GM12801 (cell line): ENCODE data around the gene PPP1R13B.

Experiments
- TF ChIP-seq, protein P1 (sequence below): IDR thresholded peaks from one replicate; pipeline ENCODE4 v1.5.1; 2011; ENCODE audit warnings: control low read depth; ENCODE audit not compliant: insufficient read length; ENCODE audit errors: extremely low read depth

The PPP1R13B gene

DNA sequence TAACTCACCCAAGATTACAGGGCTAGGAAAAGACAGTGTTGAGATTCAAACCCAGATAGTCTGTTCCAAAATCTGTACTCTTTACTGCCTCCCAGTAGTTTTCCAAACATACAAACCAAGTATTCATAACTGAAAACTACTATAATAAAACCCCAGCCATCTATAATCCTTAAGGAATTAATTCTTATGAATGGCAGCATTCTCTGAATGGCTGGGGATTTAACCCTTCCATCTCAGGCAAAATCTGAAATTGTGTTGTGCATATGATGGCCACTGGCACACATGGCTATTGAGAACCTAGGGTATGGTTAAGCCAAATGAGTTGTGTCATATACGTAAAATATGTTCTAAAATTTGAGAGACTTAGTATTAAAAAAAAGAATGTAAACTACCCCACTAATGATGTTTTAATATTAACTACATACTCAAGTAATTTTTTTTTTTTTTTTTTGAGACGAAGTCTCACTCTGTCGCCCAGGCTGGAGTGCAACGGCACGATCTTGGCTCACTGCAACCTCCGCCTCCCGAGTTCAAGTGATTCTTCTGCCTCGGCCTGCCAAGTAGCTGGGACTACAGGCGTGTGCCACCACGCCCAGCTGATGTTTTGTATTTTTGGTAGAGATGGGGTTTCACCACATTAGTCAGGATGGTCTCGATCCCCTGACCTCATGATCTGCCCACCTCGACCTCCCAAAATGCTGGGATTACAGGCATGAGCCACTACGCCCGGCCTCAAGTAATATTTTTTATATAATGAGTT lies 16.7 kb downstream of the PPP1R13B start:
- TF ChIP-seq, protein P1, sequence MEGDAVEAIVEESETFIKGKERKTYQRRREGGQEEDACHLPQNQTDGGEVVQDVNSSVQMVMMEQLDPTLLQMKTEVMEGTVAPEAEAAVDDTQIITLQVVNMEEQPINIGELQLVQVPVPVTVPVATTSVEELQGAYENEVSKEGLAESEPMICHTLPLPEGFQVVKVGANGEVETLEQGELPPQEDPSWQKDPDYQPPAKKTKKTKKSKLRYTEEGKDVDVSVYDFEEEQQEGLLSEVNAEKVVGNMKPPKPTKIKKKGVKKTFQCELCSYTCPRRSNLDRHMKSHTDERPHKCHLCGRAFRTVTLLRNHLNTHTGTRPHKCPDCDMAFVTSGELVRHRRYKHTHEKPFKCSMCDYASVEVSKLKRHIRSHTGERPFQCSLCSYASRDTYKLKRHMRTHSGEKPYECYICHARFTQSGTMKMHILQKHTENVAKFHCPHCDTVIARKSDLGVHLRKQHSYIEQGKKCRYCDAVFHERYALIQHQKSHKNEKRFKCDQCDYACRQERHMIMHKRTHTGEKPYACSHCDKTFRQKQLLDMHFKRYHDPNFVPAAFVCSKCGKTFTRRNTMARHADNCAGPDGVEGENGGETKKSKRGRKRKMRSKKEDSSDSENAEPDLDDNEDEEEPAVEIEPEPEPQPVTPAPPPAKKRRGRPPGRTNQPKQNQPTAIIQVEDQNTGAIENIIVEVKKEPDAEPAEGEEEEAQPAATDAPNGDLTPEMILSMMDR: no peak

DNA sequence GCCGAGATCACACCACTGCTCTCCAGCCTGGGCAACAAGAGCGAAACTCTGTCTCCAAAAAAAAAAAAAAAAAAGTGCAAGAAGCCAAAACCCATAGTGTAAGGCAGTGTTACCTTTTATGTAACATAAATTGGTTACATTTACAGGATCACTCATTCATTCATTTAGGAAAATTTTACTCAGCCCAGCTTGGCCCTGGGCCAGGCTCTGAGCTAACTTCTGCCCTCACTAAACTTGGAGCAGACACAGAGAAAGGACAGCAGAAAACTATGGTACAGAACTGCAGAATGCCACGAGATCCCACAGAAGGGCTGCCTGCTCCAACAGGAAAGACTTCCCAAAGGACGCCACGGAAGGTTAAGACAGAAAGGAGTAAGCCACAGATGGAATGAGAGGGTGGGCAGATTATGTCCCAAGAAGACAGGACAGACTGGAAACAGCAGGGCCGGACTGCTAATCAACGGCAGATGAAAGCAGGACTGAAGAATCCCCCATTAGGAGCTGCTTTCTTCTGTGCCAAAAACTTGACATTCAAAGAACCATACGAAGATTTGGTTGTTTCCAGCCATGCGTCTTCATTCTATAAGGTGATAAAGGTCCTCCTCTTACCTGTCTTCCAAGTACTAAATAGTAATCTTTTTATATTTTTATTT lies 18.9 kb downstream of the PPP1R13B start:
- TF ChIP-seq, protein P1: no peak

DNA sequence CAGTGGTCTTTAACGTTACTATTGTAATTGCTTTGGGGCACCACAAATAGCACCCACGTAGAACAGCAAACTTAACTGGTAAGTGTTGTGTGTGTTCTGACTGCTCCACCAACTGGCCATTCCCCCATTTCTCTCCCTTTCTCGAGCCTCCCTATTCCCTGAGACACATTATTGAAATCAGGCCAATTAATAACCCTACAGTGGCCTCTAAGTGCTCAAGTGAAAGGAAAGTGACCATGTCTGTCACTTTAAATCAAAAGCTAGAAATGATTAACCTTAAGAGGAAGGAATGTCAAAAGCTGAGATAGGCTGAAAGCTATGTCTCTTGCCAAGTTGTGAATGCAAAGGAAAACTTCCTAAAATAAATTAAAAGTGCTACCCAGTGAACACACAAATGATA lies 22.3 kb downstream of the PPP1R13B start:
- TF ChIP-seq, protein P1: no peak

DNA sequence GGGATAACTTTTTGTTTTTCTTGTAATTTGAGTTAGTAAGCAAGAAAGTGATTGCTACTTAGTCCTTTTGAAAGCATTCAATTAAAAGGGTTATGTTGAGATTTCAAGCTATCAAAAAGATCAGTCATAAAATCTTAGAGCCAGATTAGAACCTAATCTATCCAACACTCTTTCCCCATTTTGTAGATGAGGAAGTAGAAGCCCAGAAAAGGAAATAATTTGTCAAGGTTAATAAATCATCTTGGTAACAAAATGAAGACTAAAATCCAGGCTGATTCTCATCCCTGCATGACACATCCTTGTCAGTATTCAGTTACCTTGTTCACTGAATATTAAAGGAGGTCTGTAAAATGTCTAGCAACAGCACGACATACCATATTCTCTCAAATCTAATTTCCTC lies 26.5 kb downstream of the PPP1R13B start:
- TF ChIP-seq, protein P1: no peak

DNA sequence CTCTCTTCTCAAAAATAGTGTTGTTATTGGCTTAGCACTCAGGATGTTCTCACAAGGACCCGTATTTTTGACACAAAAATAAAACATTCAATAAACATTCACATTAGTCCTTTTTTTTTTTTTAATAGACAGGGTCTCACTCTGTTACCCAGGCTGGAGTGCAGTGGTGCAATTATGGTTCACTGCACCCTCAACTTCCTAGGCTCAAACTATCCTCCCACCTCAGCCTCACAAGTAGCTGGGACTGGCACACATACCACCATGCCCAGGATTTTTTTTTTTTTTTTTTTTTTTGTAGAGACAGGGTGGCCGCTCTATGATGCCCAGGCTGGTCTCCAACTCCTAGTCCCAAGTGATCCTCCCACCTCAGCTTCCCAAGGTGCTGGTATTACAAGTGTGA lies 27.0 kb downstream of the PPP1R13B start:
- TF ChIP-seq, protein P1: no peak

DNA sequence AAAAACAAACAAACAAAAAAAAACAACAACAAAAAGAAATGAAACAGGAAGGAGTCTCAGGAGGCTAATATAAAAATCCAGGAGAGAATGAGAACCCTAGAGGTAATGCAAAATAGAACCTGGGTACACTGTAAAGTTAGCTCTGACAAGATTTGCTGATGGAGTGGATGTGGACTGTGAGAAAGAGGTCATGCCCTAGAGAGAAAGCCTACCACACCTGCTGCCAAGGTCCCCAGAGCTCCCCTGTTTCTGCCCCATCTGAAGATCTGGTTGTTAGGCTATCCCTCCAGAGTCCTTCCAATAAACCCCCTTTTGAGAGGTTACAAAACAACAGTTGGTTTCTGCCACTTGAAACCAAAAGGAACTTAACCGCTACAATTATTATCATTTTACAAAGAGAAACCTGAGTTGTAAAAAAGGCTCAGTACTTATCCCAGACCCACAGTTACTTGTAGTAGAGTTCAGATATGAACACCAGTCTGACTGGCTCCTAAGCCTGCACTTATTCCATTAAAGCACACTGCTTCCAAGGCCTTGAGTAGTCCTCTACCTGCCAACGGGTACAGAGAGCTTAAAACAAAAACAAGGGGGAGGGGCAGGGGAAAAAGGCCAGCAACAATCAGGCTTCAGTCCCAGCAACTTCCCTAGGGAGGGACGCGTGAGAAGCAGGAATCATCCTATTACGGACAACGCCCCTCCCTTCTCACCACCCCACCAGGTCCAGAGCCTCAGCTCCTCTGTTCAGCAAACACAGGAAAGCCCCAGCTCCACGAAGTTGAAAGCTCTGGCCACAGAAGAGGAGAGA lies 27.7 kb downstream of the PPP1R13B start:
- TF ChIP-seq, protein P1: no peak

DNA sequence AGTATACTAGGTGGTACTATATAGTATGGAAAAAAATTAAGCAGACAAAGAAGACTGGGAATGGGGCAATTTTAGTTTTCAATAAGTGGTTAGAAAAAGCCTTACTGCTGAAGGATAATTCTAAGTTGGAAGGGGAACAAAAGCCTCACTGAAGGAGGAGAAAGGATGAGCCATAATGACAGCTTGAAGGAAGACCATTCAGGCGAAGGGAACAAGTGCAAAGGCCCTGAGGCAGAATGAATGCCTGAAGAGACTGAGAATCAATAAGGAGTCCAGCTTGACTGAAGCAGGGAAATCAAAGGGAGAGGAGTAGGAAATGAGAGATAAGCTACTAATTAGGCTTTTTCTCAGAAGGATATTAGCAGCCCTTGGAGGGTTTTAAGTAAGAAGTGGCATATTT lies 28.5 kb downstream of the PPP1R13B start:
- TF ChIP-seq, protein P1: no peak
